Upper lobe of left lung (tissue), 4 donors: ENCODE measurements around the gene NSD2.

ENCODE experiments used
- EP300 ChIP-seq, 4 donors: sonication (generic); formaldehyde crosslinking; IDR thresholded peaks; one replicate each; pipeline ENCODE4 v1.5.1; 2017; ENCODE audit warnings: antibody characterized with exemption in 4 of 4, control low read depth in 2 of 4
- POLR2A ChIP-seq, 4 donors: fragments of 450-650 bp; IDR thresholded peaks; one replicate each; pipeline ENCODE4 v1.5.1; 2016 to 2017; ENCODE audit warnings: antibody characterized with exemption in 4 of 4, mild to moderate bottlenecking in 2 of 4
- POLR2AphosphoS5 ChIP-seq, 2 donors: sonication (generic); formaldehyde crosslinking; IDR thresholded peaks; one replicate each; pipeline ENCODE4 v1.5.1; 2017; ENCODE audit warnings: antibody characterized with exemption in 2 of 2
- TF ChIP-seq, protein P1 (sequence below), 6 experiments: fragments of 450-650 bp in 4 of 6; fragments of 200-600 bp in 2 of 6; sonication (generic) in 2 of 6; IDR thresholded peaks; one replicate each; pipeline ENCODE4 v1.5.1; 2016 to 2019; ENCODE audit warnings: antibody characterized with exemption in 6 of 6

DNA sequence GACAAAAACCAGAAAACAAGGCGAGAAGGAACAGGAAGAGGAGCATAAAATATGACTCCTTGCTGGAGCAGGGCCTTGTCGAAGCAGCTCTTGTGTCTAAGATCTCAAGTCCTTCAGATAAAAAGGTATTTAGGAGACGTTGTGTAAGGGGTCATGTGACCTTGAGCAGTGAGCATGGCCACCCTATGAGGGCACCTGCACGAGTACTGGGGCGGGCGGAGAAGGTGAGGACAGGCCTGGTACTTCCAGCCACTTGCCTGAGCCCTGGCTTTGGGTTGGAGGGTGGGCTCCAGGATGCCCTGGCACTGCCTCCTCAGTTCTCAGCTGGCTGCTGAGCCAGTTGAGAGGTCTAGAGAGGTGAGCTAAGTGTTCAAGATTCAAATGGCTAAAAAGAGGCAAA lies 29.9 kb downstream of the NSD2 start:
- TF ChIP-seq POLR2AphosphoS5 (IDR thresholded peaks at IDR 0.05) (peak in 1 of 2 donors; percentile 10), POLR2A (IDR thresholded peaks at IDR 0.05) (peak in 1 of 4 donors; percentile 43), EP300 (IDR thresholded peaks at IDR 0.05) (no peak)
- TF ChIP-seq, protein P1, sequence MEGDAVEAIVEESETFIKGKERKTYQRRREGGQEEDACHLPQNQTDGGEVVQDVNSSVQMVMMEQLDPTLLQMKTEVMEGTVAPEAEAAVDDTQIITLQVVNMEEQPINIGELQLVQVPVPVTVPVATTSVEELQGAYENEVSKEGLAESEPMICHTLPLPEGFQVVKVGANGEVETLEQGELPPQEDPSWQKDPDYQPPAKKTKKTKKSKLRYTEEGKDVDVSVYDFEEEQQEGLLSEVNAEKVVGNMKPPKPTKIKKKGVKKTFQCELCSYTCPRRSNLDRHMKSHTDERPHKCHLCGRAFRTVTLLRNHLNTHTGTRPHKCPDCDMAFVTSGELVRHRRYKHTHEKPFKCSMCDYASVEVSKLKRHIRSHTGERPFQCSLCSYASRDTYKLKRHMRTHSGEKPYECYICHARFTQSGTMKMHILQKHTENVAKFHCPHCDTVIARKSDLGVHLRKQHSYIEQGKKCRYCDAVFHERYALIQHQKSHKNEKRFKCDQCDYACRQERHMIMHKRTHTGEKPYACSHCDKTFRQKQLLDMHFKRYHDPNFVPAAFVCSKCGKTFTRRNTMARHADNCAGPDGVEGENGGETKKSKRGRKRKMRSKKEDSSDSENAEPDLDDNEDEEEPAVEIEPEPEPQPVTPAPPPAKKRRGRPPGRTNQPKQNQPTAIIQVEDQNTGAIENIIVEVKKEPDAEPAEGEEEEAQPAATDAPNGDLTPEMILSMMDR (IDR thresholded peaks at IDR 0.05) = no peak
